Right renal cortex interstitium (tissue), 3 donors: ENCODE measurements around the gene NUPR2. TPM values are rescaled to one million over a fixed set of nuclear protein-coding genes. Genes with fewer than 3 reads are reported as not detected.
"Not testable (repeated sequence)": the region's sequence is repeated elsewhere in the genome, so short reads cannot be mapped to it uniquely, and the experiment has no call there.

Source experiments
- DNase-seq, 3 donors: peaks; one replicate each; pipeline ENCODE4 v3.0.0-alpha.2; 2013; ENCODE audit warnings: low read depth in 3 of 3, low spot score in 2 of 3
- polyA plus RNA-seq, 3 donors: library from polyadenylated mRNA; unstranded; fragments of 120-200 nt; gene quantifications; one replicate each; pipeline ENCODE4 v1.2.1, GENCODE V29; 2013; ENCODE audit not compliant: insufficient read length in 3 of 3

NUPR2 gene
- polyA plus RNA-seq, 3 donors: 1.6 to 3.3 (median 1.8) TPM

GRCh38 chr7:56087445-56087844, 28.8 kb downstream of the NUPR2 start:
- DNase-seq: no peak

DNA sequence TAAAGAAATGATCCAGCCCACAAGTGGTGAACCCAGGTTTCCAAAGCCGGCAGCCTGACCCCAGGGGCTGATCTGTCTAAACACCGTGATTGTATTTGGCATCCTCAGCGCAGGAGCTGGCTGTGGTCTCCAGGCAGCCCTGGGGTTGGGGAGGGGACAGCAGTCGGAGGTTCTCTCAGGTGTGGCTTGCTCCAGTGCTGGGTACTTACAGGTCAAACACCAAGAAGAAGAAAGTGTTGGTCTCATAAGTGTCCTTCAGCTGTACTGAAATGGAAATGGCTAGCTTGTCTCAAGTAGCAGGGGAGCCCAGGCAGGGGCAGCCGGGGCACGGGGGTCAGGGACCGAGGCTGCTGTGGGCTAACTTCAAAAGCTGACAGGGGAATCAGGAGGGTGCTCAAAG, 29.5 kb downstream of the NUPR2 start:
- no peak for DNase-seq

GRCh38 chr7:56083150-56083785, 32.9 kb downstream of the NUPR2 start:
- DNase-seq: no peak

DNA sequence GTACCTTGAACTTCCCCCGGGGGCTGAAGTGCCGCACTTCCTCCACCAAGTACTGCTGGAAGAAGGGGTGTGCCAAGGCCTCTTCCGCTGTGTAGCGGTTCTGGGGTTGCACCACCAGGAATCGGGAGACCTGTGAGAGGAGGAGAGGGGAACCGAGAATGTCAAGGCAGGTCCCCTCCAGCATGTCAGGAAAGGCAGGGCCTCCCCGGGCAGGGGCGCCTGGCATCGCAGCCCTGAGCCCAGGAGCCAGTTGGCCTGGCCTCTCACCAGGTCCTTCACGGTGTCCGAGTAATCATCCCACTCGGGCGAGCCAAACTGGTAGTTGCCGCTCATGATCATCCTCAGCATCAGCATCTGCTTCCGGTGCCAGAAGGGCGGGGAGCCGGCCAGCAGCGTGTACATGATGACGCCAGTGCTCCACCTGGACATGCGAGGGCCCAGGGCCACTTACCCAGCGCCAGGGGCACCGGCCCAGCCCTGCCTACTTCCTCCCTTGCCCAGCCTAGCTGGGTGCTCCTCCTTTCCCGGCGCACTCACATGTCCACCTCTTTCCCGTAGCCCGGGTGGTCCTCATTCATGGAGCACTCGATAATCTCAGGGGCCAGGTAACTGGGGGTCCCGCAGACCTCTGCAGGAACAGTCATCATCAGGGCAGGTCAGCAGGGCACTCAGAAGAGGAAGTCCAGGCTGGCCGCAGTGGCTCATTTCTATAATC, 34.4 kb downstream of the NUPR2 start:
- DNase-seq: no peak

- not testable (repeated sequence) for DNase-seq
These were observed 35.3 kb downstream of the NUPR2 start for GRCh38 chr7:56080726-56081435.

GRCh38 chr7:56079450-56080185, 36.6 kb downstream of the NUPR2 start:
- no peak for DNase-seq

GRCh38 chr7:56078196-56078595, 38.0 kb downstream of the NUPR2 start:
- no peak for DNase-seq

DNA sequence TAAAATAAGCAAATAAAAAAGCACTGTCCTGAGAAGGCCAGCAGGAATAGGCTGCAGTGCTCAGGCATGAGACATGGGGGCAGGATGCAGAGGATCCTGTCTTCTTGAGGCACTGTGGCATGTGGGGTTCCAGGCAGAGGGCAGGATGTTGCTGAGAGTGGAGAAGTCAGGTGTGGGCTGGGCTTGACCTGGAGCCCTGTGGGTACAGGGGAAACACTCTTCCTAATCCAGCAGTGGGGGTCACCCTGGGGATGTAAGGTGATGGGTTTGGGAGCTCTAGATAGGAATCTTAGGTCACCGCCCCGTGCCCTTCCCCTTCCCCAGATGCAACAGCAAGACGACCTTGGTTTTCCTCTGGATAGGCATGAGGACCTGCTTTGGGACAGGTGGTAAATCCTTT, 38.5 kb downstream of the NUPR2 start:
- DNase-seq: no peak

- peak; percentile 65 to 77 (median 70) for DNase-seq
These were observed 41.8 kb downstream of the NUPR2 start for GRCh38 chr7:56074371-56074791.

DNA sequence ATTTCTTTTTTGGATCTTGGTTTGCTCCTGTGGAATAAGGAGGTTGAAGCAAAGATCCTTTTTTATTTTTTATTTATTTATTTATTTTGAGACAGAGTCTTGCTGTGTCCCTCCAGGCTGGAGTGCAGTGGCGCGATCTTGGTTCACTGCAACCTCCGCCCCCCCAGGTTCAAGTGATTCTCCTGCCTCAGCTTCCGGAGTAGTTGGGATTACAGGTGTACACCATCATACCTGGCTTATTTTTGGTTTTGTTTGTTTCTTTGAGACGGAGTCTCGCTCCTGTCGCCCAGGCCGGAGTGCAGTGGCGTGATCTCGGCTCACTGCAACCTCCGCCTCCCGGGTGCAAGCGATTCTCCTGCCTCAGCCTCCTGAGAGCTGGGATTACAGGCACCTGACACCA, 49.8 kb downstream of the NUPR2 start:
- DNase-seq: not testable (repeated sequence)

Other genes starting within 250 kb of the NUPR2 start
- gene ZNF713, start 229.0 kb downstream of the NUPR2 start, polyA plus RNA-seq: 10 to 100 TPM; 12.4 to 13.9 (median 13.0) TPM
- gene MRPS17, start 164.5 kb downstream of the NUPR2 start, polyA plus RNA-seq: 10 to 100 TPM; 21.1 to 21.7 (median 21.4) TPM
- 100 to 1,000 TPM; 112 to 136 (median 118) TPM for gene NIPSNAP2, start 151.8 kb downstream of the NUPR2 start, polyA plus RNA-seq
- gene PSPH, start 65.0 kb downstream of the NUPR2 start, polyA plus RNA-seq: 10 to 100 TPM; 30.6 to 36.6 (median 34.5) TPM
- 100 to 1,000 TPM; 201 to 250 (median 233) TPM for gene CCT6A, start 64.7 kb downstream of the NUPR2 start, polyA plus RNA-seq
- 100 to 1,000 TPM in 2 of 3 donors, 10 to 100 TPM in 1; 75.0 to 138 (median 115) TPM for gene SUMF2, start 52.1 kb downstream of the NUPR2 start, polyA plus RNA-seq
- gene PHKG1, start 23.5 kb downstream of the NUPR2 start, polyA plus RNA-seq: 1 to 10 TPM in 2 of 3 donors, under 1 TPM in 1; 0.90 to 1.1 (median 1.1) TPM
- 100 to 1,000 TPM; 232 to 257 (median 256) TPM for gene CHCHD2, start 9.9 kb downstream of the NUPR2 start, polyA plus RNA-seq